CD1c-positive myeloid dendritic cell (primary cell): ENCODE measurements around the gene CLIP3.
"Not testable (repeated sequence)": the region's sequence is repeated elsewhere in the genome, so short reads cannot be mapped to it uniquely, and the experiment has no call there.

Source experiments
- DNase-seq: peaks from one replicate; pipeline ENCODE4 v3.0.0-alpha.2; 2016; ENCODE audit errors: extremely low spot score

The CLIP3 gene

GRCh38 chr19:36032251-36033104 is at the start of gene CLIP3:
Gene CLIP3, minus strand, starts transcription at chr19:36032873. Its CDS starts 516 bp downstream, at chr19:36032357.
- no peak for DNase-seq

GRCh38 chr19:36081894-36082293 is 49.2 kb upstream of the CLIP3 start:
- no peak for DNase-seq

- no peak for DNase-seq
Observed at GRCh38 chr19:36081385-36081784, 48.7 kb upstream of the CLIP3 start.

- DNase-seq = no peak
Observed at GRCh38 chr19:36079389-36079945, 46.8 kb upstream of the CLIP3 start.

- DNase-seq = no peak
Observed at GRCh38 chr19:36073121-36073876, 40.6 kb upstream of the CLIP3 start.

GRCh38 chr19:36072081-36072480 is 39.4 kb upstream of the CLIP3 start:
- no peak for DNase-seq

GRCh38 chr19:36068810-36069499 is 36.3 kb upstream of the CLIP3 start:
- not testable (repeated sequence) for DNase-seq

- no peak for DNase-seq
Observed at GRCh38 chr19:36067681-36068080, 35.0 kb upstream of the CLIP3 start.

GRCh38 chr19:36064826-36065225 is 32.2 kb upstream of the CLIP3 start:
- DNase-seq = peak; percentile 47

- no peak for DNase-seq
Observed at GRCh38 chr19:36061367-36061766, 28.7 kb upstream of the CLIP3 start.

GRCh38 chr19:36060430-36060829 is 27.8 kb upstream of the CLIP3 start:
- DNase-seq = peak; percentile 34

GRCh38 chr19:36059180-36059910 is 26.7 kb upstream of the CLIP3 start:
- no peak for DNase-seq

- DNase-seq = no peak
Observed at GRCh38 chr19:36058481-36059179, 26.0 kb upstream of the CLIP3 start.

- DNase-seq = peak; percentile 97
Observed at GRCh38 chr19:36054733-36055686, 22.3 kb upstream of the CLIP3 start, which contains the start of gene WDR62. Gene WDR62, plus strand, starts transcription at chr19:36054897. Its CDS starts 75 bp downstream, at chr19:36054972.

GRCh38 chr19:36054119-36054732 is 21.6 kb upstream of the CLIP3 start, which contains the start of gene THAP8:
Gene THAP8, minus strand, starts transcription at chr19:36054285. Its CDS starts 68 bp downstream, at chr19:36054217.
- DNase-seq = peak; percentile 100

- DNase-seq = no peak
Observed at GRCh38 chr19:36051637-36052036, 19.0 kb upstream of the CLIP3 start.

GRCh38 chr19:36051236-36051635 is 18.6 kb upstream of the CLIP3 start:
- DNase-seq = no peak

- DNase-seq = no peak
Observed at GRCh38 chr19:36049080-36049698, 16.5 kb upstream of the CLIP3 start.
